Osteoblast (primary cell): ENCODE data around the gene TEX51. TPM values are rescaled to one million over a fixed set of nuclear protein-coding genes. Genes with fewer than 3 reads are reported as not detected.

ENCODE experiments used
- DNase-seq: peaks from one replicate; pipeline ENCODE4 v3.0.0; 2011; ENCODE audit warnings: low spot score, mixed read lengths; ENCODE audit not compliant: insufficient read length; ENCODE audit errors: missing footprints
- H2AFZ ChIP-seq: 2 replicates; pipeline ENCODE4 v1.6.0; 2011; ENCODE audit warnings: mild to moderate bottlenecking, low read length
- H3K27ac ChIP-seq: 2 replicates; pipeline ENCODE4 v1.5.1; 2011; ENCODE audit warnings: mild to moderate bottlenecking, low read depth, low read length, moderate library complexity
- H3K27me3 ChIP-seq: 2 replicates; pipeline ENCODE4 v1.6.0; 2012; ENCODE audit warnings: mild to moderate bottlenecking, control low read depth, inconsistent platforms, low read length, moderate library complexity; ENCODE audit not compliant: insufficient read depth
- H3K36me3 ChIP-seq: 2 replicates; pipeline ENCODE4 v1.5.1; 2011; ENCODE audit warnings: mild to moderate bottlenecking, low read length, control low read depth, moderate library complexity; ENCODE audit not compliant: insufficient read depth
- H3K4me1 ChIP-seq: 2 replicates; pipeline ENCODE4 v1.5.1; 2011; ENCODE audit warnings: mild to moderate bottlenecking, low read length, control low read depth, moderate library complexity; ENCODE audit not compliant: insufficient read depth
- H3K4me2 ChIP-seq: 2 replicates; pipeline ENCODE4 v1.6.0; 2011; ENCODE audit warnings: mild to moderate bottlenecking, low read length; ENCODE audit not compliant: insufficient read depth
- H3K4me3 ChIP-seq: fragments of 200-600 bp; sonication (generic); 3 replicates; pipeline ENCODE4 v1.5.1; 2012; ENCODE audit warnings: mild to moderate bottlenecking, low read length, inconsistent platforms; ENCODE audit not compliant: insufficient read depth
- H3K79me2 ChIP-seq: 2 replicates; pipeline ENCODE4 v1.6.0; 2012; ENCODE audit warnings: mild to moderate bottlenecking, low read length, control low read depth, inconsistent platforms; ENCODE audit not compliant: insufficient read depth
- H3K9me3 ChIP-seq: 2 replicates; pipeline ENCODE4 v1.5.1; 2011; ENCODE audit warnings: low read depth, low read length, control low read depth
- H4K20me1 ChIP-seq: 2 replicates; pipeline ENCODE4 v1.6.0; 2012; ENCODE audit warnings: mild to moderate bottlenecking, low read length, control low read depth; ENCODE audit not compliant: insufficient read depth
- CTCF ChIP-seq: IDR thresholded peaks from 2 replicates; pipeline ENCODE4 v1.5.1; 2011; ENCODE audit warnings: mild to moderate bottlenecking, low read depth, low read length, moderate library complexity; ENCODE audit errors: extremely low read depth
- total RNA-seq: library from RNA; depleted of rRNA; stranded (reverse); fragments of >200 nt; gene quantifications from 2 replicates; pipeline ENCODE4 v1.2.3, GENCODE V29; 2012

The TEX51 gene
- total RNA-seq, 1 donor: not detected

DNA sequence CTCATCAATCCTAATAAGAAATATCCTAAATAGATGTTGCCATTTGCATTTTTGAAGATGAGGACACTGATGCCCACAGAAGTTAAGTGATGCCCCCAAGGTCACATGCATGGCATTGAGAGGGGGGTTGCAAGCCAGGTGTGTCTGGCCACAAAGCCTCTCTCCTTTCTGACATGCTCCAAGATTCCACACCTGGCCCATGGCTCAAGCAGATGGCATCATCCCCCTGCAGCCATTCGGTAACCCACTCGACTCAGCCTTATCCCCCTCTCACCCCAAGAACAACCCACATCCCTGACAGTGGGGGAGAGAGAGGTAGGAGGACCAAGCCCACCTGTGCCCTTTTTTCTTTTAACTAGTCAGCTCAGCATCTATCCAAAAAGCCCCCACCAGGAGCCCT, 16.5 kb upstream of the TEX51 start:
- Histone ChIP-seq H2AFZ (no peak overlapping the region), H3K79me2 (no peaks in the 10 kb centered on the region), H3K36me3 (no peaks in the 10 kb centered on the region), H3K27me3 (no peaks in the 10 kb centered on the region), H3K27ac (no peak overlapping the region), H3K4me3 (no peak overlapping the region), H3K4me1 (no peaks in the 10 kb centered on the region), H3K9me3 (no peaks in the 10 kb centered on the region), H3K4me2 (no peak overlapping the region), H4K20me1 (no peaks in the 10 kb centered on the region)
- no peak for DNase-seq
- TF ChIP-seq CTCF: no peak

DNA sequence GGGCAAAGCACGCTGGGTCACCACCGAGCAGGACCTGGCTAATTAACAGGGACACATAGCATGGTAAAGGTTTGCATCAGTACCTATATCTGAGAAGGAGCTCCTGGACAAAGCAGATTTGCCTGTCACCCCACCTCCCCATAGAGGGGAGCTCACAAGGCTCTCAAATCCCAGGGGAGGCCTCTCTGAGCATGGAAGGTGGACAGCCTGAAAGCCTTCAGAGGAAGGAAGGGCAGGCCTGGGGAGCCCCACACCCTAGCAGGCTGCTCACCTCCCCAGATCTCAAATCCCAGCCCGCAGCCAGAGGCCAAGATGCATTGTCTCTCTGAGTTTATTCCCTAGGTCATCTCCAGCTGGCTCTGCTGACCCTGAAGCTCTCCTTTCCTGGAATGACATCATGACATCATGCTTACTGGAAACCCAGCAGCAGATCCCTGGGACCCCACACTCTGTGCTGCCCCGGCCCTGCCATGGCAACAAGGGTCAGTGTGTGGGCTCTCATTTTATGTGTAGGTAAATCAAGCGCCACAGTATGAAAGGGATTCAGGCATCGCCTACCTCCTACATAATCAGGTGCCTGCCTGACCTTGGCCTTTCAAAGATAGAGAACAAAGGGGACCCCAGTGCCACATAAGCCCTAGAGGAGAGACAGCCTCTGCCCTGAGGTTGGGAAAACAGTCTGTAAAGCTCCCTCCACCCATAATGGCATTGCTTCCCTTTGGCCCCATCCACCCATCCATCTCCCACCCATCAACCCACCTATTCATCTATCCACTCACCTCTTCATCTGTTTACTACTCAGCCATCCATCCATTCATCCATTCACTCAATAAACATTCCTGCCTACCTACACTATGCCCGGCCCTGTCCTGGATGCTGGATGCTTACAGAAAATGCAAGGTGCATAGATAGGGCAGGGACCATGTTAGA, 15.7 kb upstream of the TEX51 start:
- no peak overlapping the region for H3K4me3 ChIP-seq
- TF ChIP-seq CTCF: no peak
- H2AFZ ChIP-seq: no peak overlapping the region
- no peak overlapping the region for H3K4me2 ChIP-seq
- H3K27me3 ChIP-seq: no peaks in the 10 kb centered on the region
- H3K79me2 ChIP-seq: no peaks in the 10 kb centered on the region
- no peaks in the 10 kb centered on the region for H4K20me1 ChIP-seq
- H3K9me3 ChIP-seq: no peaks in the 10 kb centered on the region
- H3K36me3 ChIP-seq: no peaks in the 10 kb centered on the region
- no peaks in the 10 kb centered on the region for H3K4me1 ChIP-seq
- no peak overlapping the region for H3K27ac ChIP-seq
- no peak for DNase-seq

DNA sequence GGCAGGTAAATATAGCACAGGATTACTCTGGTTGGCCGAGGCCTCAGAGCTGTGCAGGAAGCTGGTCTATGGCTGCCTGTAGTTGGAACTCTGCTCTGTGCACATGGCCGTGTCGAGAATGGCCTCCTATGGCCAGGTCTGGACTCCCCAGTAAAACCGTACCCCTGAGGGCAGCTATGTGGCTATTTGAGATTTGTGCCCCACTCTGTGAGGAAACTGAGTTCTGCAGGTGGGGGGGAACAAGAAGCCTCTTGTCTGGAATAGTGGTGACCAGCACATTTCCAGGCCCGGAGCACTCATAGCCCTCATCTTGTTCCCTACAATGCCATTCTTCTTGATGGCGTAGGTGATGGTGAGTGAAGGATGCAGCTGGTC, 15.0 kb upstream of the TEX51 start:
- Histone ChIP-seq H3K9me3 (no peaks in the 10 kb centered on the region), H3K4me3 (no peak overlapping the region), H3K36me3 (no peaks in the 10 kb centered on the region), H3K4me2 (no peak overlapping the region), H3K4me1 (no peaks in the 10 kb centered on the region), H2AFZ (no peak overlapping the region), H3K79me2 (no peaks in the 10 kb centered on the region), H4K20me1 (no peaks in the 10 kb centered on the region), H3K27me3 (no peaks in the 10 kb centered on the region), H3K27ac (no peak overlapping the region)
- no peak for DNase-seq
- TF ChIP-seq CTCF: no peak

- H3K9me3 ChIP-seq: no peaks in the 10 kb centered on the region
- H3K36me3 ChIP-seq: no peaks in the 10 kb centered on the region
- no peaks in the 10 kb centered on the region for H4K20me1 ChIP-seq
- no peaks in the 10 kb centered on the region for H3K27me3 ChIP-seq
- no peak for TF ChIP-seq CTCF
- no peaks in the 10 kb centered on the region for H3K79me2 ChIP-seq
- no peak overlapping the region for H3K4me3 ChIP-seq
- no peak overlapping the region for H3K4me2 ChIP-seq
- H3K27ac ChIP-seq: no peak overlapping the region
- DNase-seq: no peak
- H3K4me1 ChIP-seq: no peaks in the 10 kb centered on the region
- H2AFZ ChIP-seq: no peak overlapping the region
Measured at GRCh38 chr2:126884861-126885750, 13.6 kb upstream of the TEX51 start.
